SK-N-SH treated with all-trans-retinoic acid at 6 μM for 48 hours (cell line): ENCODE results near the gene PER2.

Experiments used
- ATAC-seq: fragments of 200-7000 bp; cut with Tn5 transposase; 3 replicates; pipeline ENCODE4 v1.9.1; 2020; ENCODE audit warnings: mild to moderate bottlenecking, moderate library complexity
- CSDC2 ChIP-seq: fragments of 250-450 bp; sonication (Bioruptor Pico); IDR thresholded peaks from 2 replicates; pipeline ENCODE4 v1.5.0; 2020; ENCODE audit warnings: mild to moderate bottlenecking, moderate library complexity
- SNAI2 ChIP-seq: fragments of 250-450 bp; sonication (Bioruptor Pico); IDR thresholded peaks from 2 replicates; pipeline ENCODE4 v1.5.0; 2020; ENCODE audit warnings: mild to moderate bottlenecking, moderate library complexity
- TCF4 ChIP-seq: fragments of 250-450 bp; sonication (Bioruptor Pico); IDR thresholded peaks from 2 replicates; pipeline ENCODE4 v1.8.0; 2021; ENCODE audit warnings: mild to moderate bottlenecking, moderate library complexity, borderline replicate concordance
- TF ChIP-seq, protein P1 (sequence below): fragments of 250-450 bp; sonication (Bioruptor Pico); IDR thresholded peaks from 2 replicates; pipeline ENCODE4 v1.5.0; 2020; ENCODE audit warnings: mild to moderate bottlenecking, moderate library complexity

PER2 gene

GRCh38 chr2:238203094-238203972 lies 85.1 kb downstream of the PER2 start, which contains the start of gene ILKAP:
ILKAP (minus strand) TSS chr2:238203695; CDS start chr2:238203553, 142 bp downstream.
- ATAC-seq, result peak; percentile 99
- TF ChIP-seq SNAI2 (CRISPR knock-in tag) (no peak), CSDC2 (CRISPR knock-in tag) (0 out of 2 replicates have a peak, but pooled peaks have one; percentile 35)
- TF ChIP-seq, protein P1, sequence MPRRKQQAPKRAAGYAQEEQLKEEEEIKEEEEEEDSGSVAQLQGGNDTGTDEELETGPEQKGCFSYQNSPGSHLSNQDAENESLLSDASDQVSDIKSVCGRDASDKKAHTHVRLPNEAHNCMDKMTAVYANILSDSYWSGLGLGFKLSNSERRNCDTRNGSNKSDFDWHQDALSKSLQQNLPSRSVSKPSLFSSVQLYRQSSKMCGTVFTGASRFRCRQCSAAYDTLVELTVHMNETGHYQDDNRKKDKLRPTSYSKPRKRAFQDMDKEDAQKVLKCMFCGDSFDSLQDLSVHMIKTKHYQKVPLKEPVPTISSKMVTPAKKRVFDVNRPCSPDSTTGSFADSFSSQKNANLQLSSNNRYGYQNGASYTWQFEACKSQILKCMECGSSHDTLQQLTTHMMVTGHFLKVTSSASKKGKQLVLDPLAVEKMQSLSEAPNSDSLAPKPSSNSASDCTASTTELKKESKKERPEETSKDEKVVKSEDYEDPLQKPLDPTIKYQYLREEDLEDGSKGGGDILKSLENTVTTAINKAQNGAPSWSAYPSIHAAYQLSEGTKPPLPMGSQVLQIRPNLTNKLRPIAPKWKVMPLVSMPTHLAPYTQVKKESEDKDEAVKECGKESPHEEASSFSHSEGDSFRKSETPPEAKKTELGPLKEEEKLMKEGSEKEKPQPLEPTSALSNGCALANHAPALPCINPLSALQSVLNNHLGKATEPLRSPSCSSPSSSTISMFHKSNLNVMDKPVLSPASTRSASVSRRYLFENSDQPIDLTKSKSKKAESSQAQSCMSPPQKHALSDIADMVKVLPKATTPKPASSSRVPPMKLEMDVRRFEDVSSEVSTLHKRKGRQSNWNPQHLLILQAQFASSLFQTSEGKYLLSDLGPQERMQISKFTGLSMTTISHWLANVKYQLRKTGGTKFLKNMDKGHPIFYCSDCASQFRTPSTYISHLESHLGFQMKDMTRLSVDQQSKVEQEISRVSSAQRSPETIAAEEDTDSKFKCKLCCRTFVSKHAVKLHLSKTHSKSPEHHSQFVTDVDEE, result 0 out of 2 replicates have a peak, but pooled peaks have one; percentile 17
- TF ChIP-seq, all 23 proteins: peak for 2

DNA sequence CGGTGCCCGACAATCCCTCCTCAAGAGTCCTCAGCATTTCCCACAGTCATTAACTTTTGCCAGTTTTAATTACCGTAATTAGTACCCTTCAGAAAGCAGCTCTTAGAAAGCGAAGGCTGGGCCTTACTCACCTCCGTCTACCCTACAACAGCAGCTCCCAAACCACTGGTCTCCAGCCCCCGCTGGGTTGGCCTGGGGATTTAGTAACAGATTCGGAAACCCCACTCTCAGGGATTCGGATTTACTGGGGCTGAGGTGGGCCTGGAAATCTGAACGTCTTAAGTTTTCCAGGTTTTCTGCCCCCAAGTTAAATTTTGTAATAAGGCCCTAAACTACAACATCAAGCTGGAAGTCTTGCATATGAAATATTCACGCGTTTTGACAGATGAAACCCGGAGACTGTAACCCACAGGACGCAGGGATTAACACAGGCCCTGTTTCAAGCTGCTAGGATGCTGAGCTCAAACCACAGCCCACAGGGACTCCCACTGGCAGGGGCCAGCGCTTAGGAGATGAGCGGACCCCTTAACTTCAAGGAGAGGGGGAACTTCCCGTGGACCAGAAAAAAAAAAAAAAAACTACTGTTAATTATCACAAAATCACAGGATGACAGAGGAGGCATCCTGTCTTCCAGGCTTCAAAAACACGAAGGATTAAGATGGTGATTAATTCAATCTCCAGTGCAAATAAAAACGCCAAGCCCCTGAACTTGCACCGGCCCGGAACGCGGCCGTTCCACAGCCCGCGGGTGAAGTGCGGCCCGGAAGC lies 85.9 kb downstream of the PER2 start:
- no peak for TF ChIP-seq TCF4 (CRISPR knock-in tag)
- peak; percentile 22; the same call in 2 of the 3 replicates for ATAC-seq
